ENCODE measurements around the gene ADRA2C. TPM values are rescaled to one million over a fixed set of nuclear protein-coding genes. Genes with fewer than 3 reads are reported as not detected.

ADRA2C gene
- total RNA-seq (ENCODE audit: low replicate concordance): 2.9 and 7.9 TPM in 2 replicates
- long read RNA-seq: 0 reads

- Mint-ChIP-seq H3K27me3 (peaks cover 44% of the 10 kb centered on the region), H3K27ac (no peak within 1 kb of the TSS), H3K4me3 (peak within 1 kb of the TSS; percentile 89), H3K36me3 (no peaks in the 10 kb centered on the region), H3K9me3 (no peaks in the 10 kb centered on the region), H3K4me1 (ENCODE audit: unreplicated experiment) (peaks cover 8% of the 10 kb centered on the region)
- TF ChIP-seq CTCF (conservative IDR thresholded peaks at IDR 0.05): no peak
- DNase-seq (ENCODE audit: extremely low spot score, unreplicated experiment): no peak
These were observed at the start of gene ADRA2C for GRCh38 chr4:3766036-3766784. Gene ADRA2C (plus strand): TSS chr4:3766385. CDS start chr4:3766607, 222 bp downstream.

- H3K4me3 Mint-ChIP-seq: no peak overlapping the region
- no peak for DNase-seq (ENCODE audit: extremely low spot score, unreplicated experiment)
- TF ChIP-seq CTCF (conservative IDR thresholded peaks at IDR 0.05): no peak
- H3K4me1 Mint-ChIP-seq (ENCODE audit: unreplicated experiment): peaks cover 4% of the 10 kb centered on the region
- no peak overlapping the region for H3K27ac Mint-ChIP-seq
- H3K9me3 Mint-ChIP-seq: peaks cover 14% of the 10 kb centered on the region
- H3K27me3 Mint-ChIP-seq: peaks cover 28% of the 10 kb centered on the region
- H3K36me3 Mint-ChIP-seq: peaks cover 4% of the 10 kb centered on the region
These were observed 49.5 kb upstream of the ADRA2C start for GRCh38 chr4:3716631-3717235.

GRCh38 chr4:3717241-3717640 is 48.9 kb upstream of the ADRA2C start:
- TF ChIP-seq CTCF (conservative IDR thresholded peaks at IDR 0.05): no peak
- peaks cover 4% of the 10 kb centered on the region for H3K36me3 Mint-ChIP-seq
- H3K4me1 Mint-ChIP-seq (ENCODE audit: unreplicated experiment): peaks cover 4% of the 10 kb centered on the region
- H3K4me3 Mint-ChIP-seq: no peak overlapping the region
- H3K9me3 Mint-ChIP-seq: peaks cover 14% of the 10 kb centered on the region
- DNase-seq (ENCODE audit: extremely low spot score, unreplicated experiment): no peak
- peaks cover 28% of the 10 kb centered on the region for H3K27me3 Mint-ChIP-seq
- H3K27ac Mint-ChIP-seq: no peak overlapping the region

GRCh38 chr4:3718462-3718861 is 47.7 kb upstream of the ADRA2C start:
- TF ChIP-seq CTCF (conservative IDR thresholded peaks at IDR 0.05): no peak
- peaks cover 4% of the 10 kb centered on the region for H3K4me1 Mint-ChIP-seq (ENCODE audit: unreplicated experiment)
- H3K36me3 Mint-ChIP-seq: peaks cover 4% of the 10 kb centered on the region
- H3K27me3 Mint-ChIP-seq: peaks cover 26% of the 10 kb centered on the region
- H3K27ac Mint-ChIP-seq: no peak overlapping the region
- no peak overlapping the region for H3K4me3 Mint-ChIP-seq
- DNase-seq (ENCODE audit: extremely low spot score, unreplicated experiment): no peak
- peaks cover 14% of the 10 kb centered on the region for H3K9me3 Mint-ChIP-seq

GRCh38 chr4:3719191-3719590 is 47.0 kb upstream of the ADRA2C start:
- H3K9me3 Mint-ChIP-seq: peaks cover 14% of the 10 kb centered on the region
- H3K36me3 Mint-ChIP-seq: peaks cover 4% of the 10 kb centered on the region
- DNase-seq (ENCODE audit: extremely low spot score, unreplicated experiment): no peak
- no peak overlapping the region for H3K4me3 Mint-ChIP-seq
- peaks cover 4% of the 10 kb centered on the region for H3K4me1 Mint-ChIP-seq (ENCODE audit: unreplicated experiment)
- peaks cover 33% of the 10 kb centered on the region for H3K27me3 Mint-ChIP-seq
- no peak overlapping the region for H3K27ac Mint-ChIP-seq
- TF ChIP-seq CTCF (conservative IDR thresholded peaks at IDR 0.05): no peak
